ENCODE measurements around the gene C1orf94.
"Not testable (repeated sequence)": the region's sequence is repeated elsewhere in the genome, so short reads cannot be mapped to it uniquely, and the experiment has no call there.

C1orf94 gene

DNA sequence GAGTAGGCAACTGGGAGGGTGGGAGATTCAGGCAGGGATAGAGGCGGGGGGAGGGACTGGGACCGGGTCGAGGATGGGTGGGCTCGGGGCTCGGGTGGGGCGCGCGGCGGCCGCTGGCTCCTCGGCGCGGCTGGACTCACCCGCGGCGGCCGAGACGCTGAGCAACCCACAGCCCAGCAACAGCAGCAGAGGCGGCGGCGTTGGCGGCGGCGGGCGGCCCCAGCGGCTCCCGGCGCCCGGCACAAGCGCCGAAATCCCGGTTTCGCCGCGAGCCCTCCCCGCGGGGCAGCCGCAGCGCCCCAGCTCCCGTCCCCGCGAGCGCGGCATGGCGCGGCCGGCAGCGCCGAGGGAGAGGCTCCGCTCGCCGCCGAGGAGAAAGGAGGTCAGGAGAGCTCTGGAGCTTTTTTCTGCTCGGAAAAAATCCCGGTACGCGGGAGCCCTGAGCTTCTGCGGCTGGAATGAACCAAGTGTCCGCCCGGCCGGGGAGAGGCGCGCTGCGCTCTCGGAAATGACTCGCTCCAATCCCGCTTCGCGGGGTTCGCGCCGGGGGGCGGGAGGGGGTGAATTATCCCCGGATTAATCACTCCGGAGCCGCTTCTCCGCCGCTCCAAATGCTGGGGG lies 11.8 kb upstream of the C1orf94 start, which contains the start of gene CSMD2:
Gene CSMD2 (minus strand): TSS at position 460 of the 621 bp plus-strand sequence. CDS start 133 bp downstream, at position 327.
- no peak for DNase-seq

DNA sequence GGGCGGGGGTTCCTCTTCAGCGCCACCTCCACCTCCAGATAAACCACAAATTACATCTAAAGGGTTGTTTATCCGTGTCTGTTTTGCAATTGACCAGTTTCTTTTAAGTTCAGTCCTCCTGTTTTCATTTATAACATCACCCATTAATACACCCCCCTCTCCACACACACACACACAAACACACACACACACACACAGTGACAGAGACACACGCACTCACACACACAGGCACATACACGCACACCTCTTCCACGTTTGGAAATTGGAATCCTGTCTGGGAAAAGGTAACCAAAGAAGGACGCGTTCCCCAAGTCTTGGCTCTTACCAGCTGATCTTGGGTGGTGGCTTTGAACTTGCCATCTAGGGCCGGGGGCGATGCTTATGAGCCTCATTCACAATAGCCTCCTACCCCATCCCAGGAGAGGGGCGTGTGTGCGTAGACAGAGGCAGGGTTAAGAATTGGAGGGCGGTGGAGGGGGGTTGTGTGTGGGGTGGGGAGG lies 11.2 kb upstream of the C1orf94 start:
- no peak for DNase-seq

DNA sequence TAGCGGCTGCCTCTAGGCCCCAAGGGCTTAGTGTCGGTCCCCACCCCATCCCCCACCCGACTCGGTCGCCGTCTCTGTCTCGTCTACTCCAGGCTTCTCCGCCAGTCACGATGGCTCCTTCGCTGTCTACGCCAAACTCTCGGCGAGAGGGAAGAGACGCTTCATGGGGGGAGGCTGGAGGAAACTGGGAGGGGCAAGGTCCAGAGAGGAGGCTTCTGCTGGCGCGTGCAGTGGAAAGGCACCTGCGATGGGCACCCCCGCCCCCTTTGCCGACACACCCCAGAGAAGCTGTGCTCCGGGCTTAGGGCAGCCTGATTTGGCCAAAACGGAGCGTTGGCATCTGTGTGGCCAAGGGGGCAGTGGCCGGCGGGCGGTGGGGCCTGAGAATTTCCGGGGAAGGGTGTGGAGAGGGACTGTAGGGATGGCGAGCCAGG lies 10.5 kb upstream of the C1orf94 start:
- DNase-seq: no peak

DNA sequence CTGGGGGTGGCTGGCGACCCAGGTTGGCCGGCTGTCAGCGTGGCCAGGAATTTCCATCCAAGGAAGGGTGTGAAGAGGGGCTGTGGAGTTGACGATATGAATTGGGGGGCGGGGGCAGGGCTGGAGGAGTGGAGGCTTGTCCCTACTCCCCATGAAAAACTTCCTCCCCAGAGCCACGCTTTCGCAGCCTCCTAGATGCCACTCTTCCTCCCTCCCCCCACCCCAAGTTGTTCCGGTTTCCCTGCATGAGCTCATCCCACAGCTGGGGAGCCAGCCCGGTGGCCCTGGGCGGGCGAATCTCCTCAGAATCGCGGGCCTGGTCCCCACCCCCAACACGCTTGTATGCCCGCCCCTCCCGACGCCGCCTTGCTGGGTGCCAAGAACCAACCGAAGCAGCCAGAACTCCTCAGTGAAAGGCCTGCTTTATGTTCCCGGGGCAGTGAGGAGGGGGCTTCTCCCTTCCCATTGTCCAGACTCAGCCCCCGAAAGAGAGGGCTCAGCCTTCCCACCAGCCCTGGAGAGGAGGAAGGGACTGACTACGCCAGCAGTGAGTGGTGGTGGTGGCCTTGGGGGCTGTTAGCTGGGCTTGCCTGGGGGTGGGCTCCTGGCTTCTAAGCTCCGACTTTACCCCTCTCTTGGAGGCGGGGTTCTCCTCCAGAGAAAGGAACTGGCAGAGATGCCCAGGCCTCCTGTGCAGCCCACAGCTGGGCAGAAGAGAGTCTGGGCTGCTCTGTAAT lies 9.9 kb upstream of the C1orf94 start:
- DNase-seq: no peak

DNA sequence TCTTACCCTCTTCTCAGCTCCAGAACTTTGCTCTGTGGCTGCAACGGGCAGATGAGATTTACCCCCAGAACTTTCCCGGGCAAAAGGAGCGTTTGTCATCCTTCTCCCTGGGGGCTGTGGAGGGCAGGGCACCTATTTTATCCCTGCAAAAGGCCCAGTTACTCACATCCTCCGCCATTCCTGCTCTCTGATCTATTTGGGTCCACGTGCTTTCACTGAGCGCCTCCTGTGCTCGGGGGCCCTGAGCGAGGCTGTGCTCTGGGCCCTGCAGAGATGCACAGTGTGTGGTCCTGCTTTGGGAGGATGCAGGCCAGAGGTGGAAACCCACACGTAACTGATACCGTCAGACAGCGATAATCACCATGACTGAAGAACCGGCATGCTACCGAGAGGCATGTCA lies 9.3 kb upstream of the C1orf94 start:
- no peak for DNase-seq

DNA sequence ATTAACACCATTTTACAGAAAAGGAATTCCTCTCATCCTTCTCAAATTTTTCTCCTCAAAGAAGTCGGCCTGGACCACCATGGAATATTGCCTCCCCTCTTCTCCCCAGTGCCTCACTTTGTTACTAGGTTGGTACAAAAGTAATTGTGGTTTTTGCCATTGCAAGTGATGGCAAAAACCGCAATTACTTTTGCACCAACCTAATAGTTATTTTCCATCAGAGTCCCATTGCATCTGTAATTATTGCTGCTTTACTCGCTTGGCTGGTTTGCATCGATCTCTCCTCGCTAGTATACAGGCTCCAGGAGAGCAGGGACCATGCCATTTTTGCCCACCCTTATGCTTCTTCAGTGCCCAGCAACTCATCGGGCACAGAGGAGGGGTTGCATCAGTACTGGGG lies 963 bp upstream of the C1orf94 start:
- no peak for DNase-seq

DNA sequence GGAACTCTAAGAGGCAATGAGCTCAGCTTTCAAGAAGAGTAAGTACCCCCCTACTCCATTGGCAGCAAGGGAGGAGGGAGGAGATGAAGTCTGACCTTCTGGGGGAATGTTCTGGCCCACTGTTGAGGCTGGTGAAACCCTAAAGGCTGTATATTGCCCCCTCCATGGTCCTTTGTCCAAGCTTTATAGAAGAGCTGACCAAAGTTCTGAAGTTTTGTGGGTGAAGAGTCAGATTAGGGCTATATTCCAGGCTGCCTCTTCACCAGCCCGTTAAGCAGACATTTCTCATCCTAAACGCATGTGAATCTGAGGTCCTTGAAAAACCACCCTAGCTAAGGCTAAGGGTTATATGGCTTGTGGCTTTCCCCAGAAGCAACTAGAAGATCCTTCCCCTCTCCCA lies 1.4 kb downstream of the C1orf94 start:
- no peak for DNase-seq

DNA sequence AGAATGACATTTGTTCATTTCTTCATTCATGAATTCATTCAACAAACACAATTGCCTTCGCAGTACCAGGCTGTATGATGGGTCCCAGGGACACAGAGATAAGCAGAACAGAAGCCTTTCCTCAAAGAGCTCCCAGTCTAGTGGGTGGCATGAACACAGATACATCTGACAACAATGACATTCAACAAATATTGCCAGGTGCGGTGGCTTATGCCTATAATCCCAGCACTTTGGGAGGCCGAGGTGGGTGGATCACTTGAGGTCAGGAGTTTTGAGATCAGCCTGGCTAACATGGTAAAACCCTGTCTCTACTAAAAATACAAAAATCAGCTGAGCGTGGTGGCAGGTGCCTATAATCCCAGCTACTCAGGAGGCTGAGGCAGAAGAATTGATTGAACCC lies 6.7 kb downstream of the C1orf94 start:
- not testable (repeated sequence) for DNase-seq

DNA sequence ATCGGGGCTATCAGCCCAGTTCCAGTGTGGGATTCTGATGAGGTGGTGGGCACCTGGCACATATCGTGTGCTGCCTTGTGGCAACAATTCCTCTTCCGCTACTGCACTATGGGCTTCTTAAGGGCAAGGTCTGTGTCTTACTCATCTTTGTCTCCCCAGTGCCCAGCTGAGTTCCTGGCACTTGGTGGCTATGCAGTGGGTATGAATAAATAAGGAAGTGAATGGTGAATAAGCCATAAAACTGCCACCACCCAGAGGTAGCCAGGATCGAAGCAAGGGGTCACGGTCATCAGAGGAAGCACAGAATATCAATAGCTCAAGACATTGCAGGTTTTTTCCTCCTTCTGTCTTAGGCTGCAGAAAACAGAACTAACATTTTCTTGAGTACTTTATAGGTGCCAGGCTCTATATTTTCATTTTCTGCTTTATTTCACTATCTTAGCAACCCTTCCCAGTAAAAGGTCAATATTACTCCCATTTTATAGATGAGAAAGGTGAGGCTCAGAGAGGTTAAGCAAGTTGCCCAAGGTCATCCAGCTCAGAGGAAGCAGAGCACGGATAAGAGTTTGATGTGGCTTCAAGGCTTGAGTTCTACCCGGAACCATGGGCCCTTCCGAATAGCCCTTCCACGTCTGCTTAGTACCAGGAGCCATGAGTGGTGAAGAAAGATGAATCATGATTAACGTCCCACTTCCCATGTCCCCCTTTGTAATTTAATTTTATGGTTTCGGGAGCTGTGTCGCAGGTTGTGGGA lies 10.2 kb downstream of the C1orf94 start:
- no peak for DNase-seq

DNA sequence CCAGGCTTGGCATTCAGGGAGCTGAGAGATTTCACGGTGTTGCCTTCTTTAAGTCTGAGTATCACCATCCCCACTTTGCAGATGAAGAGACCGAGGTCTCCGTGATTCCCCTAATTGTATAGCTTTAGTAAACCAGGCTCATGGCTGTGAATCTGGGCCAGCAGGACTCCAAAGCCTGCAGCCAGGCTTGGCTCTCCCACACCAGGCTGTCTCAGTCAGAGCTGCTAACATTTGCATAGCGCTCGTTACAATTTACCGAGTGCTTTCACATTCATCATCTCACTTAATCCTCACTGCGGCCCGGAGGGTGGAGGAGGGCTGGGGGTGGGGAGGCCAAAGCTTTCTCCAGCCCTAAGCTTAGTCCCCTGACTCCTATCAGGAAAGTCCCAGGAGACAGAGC lies 11.7 kb downstream of the C1orf94 start:
- DNase-seq: no peak

DNA sequence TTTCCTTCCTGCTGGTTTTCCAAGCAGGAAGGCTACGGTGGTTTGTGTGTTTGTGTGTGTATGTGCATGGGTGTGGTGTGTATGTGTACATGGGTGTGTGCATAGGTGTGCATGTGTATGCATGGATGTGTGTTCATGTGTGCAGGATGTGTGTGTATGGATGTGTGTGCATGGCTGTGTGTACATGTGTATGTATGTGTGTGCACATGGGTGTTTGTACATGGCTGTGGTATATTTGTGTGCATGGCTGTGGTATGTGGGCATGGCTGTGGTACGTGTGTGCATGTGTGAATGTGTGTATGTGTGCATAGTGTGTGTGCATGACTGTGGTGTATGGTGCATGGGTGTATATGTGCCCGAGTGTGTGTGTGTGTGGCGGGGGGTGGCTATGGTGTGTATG lies 12.3 kb downstream of the C1orf94 start:
- no peak for DNase-seq

DNA sequence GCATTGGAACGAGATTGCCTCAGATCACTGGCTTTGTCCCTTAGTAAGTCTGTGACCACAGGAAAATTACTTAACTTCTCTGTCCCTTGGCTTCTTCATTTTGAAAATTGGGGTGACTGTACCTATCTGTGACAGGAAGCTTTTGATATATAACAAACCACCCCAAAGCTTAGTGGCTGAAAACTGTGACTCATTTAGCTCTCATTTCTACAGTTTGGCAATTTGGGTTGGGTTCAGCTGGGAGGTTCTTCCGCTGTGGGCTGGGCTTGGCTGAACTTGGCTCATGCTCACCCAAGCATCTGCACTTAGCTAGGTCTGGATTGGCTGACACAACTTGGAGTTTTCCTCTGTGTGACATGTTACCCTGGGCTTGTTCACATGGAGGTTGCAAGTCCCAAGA lies 14.0 kb downstream of the C1orf94 start:
- no peak for DNase-seq

DNA sequence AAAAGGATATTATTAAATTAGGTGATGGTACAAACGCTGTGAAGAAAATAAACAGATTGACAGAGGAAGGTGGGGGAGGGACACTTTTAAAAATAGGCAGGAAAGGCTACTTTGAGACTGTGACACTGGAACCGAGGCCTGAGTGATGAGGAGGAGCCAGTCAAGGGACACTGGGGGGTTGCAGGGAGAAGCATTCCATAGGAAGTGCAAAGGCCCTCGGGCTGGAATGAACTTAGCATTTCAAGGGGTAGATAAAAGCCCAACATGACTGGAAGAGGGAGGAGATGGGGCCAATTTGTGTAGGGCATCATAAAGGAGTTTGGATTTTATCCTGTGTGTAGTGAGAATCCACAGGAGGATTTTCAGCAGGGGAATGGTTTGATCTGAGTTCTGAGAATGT lies 15.9 kb downstream of the C1orf94 start:
- no peak for DNase-seq

DNA sequence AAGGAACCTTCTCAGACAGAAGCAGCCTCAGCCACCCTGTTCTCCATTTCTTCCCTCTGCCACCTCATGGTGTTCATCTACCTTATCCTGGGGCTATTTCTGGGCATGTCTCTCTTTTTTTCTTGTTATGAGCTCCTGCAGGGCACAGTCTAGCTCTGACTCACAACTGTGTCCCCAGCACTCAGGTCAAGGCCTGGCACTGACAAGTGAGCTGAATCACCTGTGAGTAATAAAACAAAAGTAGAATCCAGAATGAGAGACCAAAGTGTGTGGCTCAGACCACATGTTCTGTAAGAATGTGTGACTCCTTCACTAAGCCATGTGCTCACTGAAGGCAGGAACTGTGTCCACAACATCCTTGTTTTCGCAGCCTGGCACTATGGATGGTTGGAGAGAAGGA lies 23.2 kb downstream of the C1orf94 start:
- no peak for DNase-seq

DNA sequence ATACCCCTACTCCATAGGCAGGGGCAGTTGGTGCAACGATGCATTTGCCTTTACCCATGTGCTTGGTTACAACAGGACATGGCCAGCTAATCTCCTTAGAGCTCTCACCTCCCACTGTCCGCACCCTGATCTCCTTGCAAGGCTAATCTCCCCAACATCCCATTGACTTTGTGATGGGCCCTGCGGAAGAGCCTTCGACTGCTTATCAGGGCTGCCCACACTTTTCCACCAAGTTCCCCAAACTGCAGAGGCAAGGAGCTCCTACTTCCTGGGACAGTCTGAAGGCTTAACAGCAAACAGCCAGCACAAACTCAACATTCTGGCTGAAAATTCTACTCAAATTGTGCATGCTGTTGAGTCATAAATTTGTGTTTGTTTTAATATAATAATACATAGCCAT lies 36.0 kb downstream of the C1orf94 start:
- DNase-seq: no peak

DNA sequence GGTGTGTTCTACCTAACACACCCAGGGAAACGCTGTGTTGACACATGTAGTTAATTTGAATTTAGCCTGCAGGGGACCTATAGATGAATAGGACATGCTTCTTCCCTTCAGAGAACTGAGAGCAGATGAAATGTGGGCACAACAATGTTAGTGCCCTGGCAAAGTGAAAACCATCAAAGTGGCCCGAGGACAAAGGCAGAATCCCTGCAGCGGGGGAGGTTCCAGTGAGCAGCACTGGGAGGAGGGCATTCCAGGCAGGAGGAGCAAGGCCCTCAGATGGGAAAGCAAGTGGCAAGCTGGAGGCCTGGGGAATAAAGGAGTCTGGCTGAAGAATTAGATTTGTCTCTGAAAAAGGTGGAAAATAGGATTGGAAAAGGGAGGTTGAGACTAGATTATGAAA lies 37.2 kb downstream of the C1orf94 start:
- no peak for DNase-seq

DNA sequence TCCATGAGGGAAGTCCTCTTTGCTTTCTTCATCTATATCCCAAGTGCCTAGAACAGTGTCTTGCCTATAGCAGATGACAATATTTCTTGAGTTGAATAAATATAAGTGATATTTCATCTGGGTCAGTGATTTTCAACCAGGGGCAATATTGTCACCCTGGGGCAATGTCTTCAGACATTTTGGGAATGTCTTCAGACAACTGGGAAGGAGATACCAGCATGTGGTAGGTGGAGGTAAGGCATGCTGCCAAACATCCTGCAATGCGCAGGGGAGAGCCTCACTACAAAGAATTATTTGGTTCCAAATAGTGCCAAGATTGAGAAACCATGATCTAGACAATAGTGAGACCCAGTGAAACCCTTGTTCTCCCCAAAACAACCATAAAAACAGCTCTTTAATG lies 54.7 kb downstream of the C1orf94 start:
- DNase-seq: no peak

DNA sequence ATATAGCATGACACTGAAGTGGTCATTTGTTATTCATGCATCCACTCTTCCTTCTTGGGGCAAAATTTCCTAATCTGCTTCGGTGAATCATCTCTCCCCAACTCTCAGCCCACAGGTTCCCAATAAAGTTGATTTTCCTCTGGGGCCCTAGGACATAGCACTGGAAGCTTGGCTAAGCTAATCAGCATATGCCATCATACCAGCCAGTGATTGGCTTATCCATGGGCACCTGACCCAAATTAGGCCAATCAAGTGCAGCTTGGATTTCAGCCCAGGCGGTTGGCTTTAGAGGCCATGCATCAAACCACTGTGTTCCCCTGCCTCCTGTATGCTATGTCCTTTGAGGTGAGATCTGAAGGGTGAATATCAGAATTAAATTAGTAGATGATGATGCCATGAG lies 58.9 kb downstream of the C1orf94 start:
- no peak for DNase-seq

DNA sequence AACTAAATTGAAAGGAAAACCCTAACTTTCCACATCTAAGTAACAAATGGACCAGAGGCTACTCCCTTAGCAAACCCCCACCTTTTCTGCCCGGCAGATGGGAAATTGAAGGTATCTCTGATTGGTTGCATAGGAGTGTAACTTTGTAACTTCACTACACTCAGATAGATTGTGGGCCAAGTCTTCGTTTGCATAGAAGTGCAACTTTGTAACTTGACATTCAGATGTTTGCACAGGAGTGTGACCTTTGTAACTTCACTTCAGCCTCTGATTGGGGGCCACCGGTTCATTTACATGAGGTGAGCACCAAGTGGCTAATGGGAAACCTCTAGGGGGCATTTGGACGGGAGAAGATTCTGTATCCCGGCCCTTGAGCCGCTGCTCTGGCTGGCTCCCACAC lies 59.4 kb downstream of the C1orf94 start:
- DNase-seq: no peak

DNA sequence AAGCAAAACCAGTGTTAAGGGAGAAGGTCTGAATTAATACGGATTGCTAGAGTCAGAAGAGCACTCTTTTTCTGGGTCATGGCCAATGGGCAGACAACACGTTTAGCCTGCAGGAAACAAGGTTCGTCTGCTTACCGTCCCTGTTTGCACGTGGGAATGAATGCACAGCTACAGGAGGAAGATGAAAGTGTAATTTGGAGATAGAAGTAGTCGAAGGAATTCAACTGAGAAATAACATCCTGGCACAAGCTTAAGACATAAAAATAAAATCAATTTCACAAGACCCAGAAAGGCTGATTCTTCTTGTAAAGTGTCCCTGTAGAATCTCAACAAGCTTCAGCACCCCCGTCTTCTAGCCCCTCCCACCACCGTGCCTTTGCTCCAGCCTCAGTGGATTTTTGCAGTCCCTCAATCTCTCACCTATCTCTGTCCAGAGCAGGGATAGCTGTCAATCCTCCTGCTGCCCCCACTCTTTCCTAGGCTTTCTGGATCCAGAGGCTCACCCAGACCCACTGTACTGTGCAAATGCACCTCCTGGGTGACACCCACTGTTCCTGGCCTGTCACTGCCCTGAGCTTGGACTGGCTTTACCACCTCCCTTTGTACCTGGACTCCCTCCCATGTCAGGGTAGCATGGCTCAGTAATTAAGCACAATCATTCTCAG lies 60.6 kb downstream of the C1orf94 start:
- DNase-seq: no peak

DNA sequence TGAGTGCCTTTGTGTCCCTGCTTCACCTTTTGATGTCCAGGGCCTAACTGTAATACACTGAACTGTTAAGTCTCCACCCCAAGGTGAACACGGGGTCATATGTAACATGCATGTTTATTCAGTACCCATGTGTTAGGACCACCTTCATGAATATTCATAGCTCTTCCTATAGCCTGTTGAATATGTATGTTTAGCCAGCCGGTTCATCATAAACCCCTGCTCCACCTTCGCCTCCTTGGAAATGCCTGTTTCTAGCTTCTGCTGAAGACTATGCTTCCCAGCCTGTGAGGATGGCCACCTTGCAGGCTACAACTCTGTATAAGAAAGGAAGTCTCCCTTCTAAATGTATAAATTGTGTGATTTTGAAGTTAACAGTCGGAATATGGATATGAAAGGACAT lies 69.3 kb downstream of the C1orf94 start:
- no peak for DNase-seq

DNA sequence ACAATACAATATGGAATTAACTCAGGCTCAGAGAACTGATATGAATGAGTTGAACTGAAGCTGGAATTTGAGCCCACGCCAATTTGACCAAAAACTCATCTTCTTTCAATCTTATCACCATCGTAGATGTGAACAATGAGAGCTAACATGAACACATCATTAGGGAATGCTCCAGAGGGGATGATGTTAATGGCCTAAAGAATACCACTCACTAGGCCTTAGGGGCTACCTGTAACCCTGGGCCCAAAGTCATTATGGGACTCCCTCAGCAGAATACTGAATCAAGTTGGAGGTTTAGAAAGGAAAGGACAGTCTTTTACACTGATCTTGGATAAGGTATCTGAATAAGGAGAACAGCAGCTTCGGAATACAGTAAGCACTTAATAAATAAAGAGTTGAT lies 73.6 kb downstream of the C1orf94 start:
- no peak for DNase-seq
